K562 (cell line): Measurements from ENCODE around the gene SMAD3. TPM values are rescaled to one million over a fixed set of nuclear protein-coding genes. Genes with fewer than 3 reads are reported as not detected.
A peak's percentile ranks its signal among the peaks of the same experiment; 100 is the strongest.

Experiments used
- E2F3 ChIP-seq: fragments of 250-450 bp; sonication (Bioruptor Pico); IDR thresholded peaks from 2 replicates; pipeline ENCODE4 v1.4.0; 2020; ENCODE audit warnings: mild to moderate bottlenecking
- ERF ChIP-seq: fragments of 450-650 bp; formaldehyde crosslinking; IDR thresholded peaks from 2 replicates; pipeline ENCODE4 v1.4.0; 2020; ENCODE audit warnings: mild to moderate bottlenecking, mixed read lengths
- HCFC1 ChIP-seq: IDR thresholded peaks from 2 replicates; pipeline ENCODE4 v1.6.1; 2012; ENCODE audit warnings: low read depth, low read length, improper control_type of control experiment
- NFXL1 ChIP-seq: fragments of 450-650 bp; formaldehyde crosslinking; IDR thresholded peaks from 2 replicates; pipeline ENCODE4 v1.4.0; 2021; ENCODE audit warnings: mild to moderate bottlenecking
- POU5F1 ChIP-seq: fragments of 150-350 bp; IDR thresholded peaks from 2 replicates; pipeline ENCODE4 v1.6.1; 2014; ENCODE audit warnings: borderline replicate concordance, low read length, low read depth, mild to moderate bottlenecking; ENCODE audit not compliant: partially characterized antibody
- RBBP5 ChIP-seq: fragments of 200-600 bp; sonication (generic); IDR thresholded peaks from 2 replicates; pipeline ENCODE4 v1.6.1; 2012; ENCODE audit warnings: borderline replicate concordance, mild to moderate bottlenecking, low read length, control low read depth, inconsistent platforms; ENCODE audit not compliant: insufficient read depth, poor library complexity, severe bottlenecking
- SIN3A ChIP-seq, 2 experiments: fragments of 150-350 bp in 1 of 2; IDR thresholded peaks; 2 replicates each; pipeline ENCODE4 v1.6.1; 2011 to 2016; ENCODE audit warnings: borderline replicate concordance in 2 of 2, low read depth in 2 of 2, low read length in 2 of 2, mild to moderate bottlenecking in 2 of 2, moderate library complexity in 2 of 2; ENCODE audit not compliant: control insufficient read depth in 1 of 2
- SIX5 ChIP-seq, 2 experiments: IDR thresholded peaks; 2 replicates each; pipeline ENCODE4 v1.6.1; 2011; ENCODE audit warnings: low read length in 2 of 2, borderline replicate concordance in 1 of 2, low read depth in 1 of 2, mild to moderate bottlenecking in 1 of 2, moderate library complexity in 1 of 2; ENCODE audit not compliant: insufficient read depth in 1 of 2
- TAF1 ChIP-seq: IDR thresholded peaks from 2 replicates; pipeline ENCODE4 v1.6.1; 2011; ENCODE audit warnings: mild to moderate bottlenecking, low read length, moderate library complexity; ENCODE audit not compliant: insufficient read depth, control insufficient read depth, severe bottlenecking; ENCODE audit errors: extremely low read depth
- ZNF197 ChIP-seq: fragments of 200-800 bp; sonication (Bioruptor generic); IDR thresholded peaks from 2 replicates; pipeline ENCODE4 v1.6.1; 2016; ENCODE audit warnings: low read depth, missing genetic modification characterization, missing compliant biosample characterization
- polyA plus RNA-seq, 8 experiments: library from polyadenylated mRNA; depleted of rRNA in 4 of 8; stranded (reverse) in 5 of 8; unstranded in 3 of 8; fragments of >200 nt; fragmentation: Nextera tagmentation in 2 of 8; fragmentation: Illumina TruSeq in 1 of 8; extraction: Ambion mirVana in 2 of 8; extraction: Trizol in 1 of 8; gene quantifications; 2 replicates each; pipeline versions ENCODE4 v1.2.1 to v1.2.3, GENCODE V29; 2011 to 2014; ENCODE audit warnings: inconsistent platforms in 1 of 8, missing spikeins in 1 of 8
- total RNA-seq, 7 experiments: library from RNA; depleted of rRNA in 6 of 7; stranded (reverse); fragments of >200 nt in 6 of 7; fragmentation: Illumina TruSeq in 2 of 7; extraction: Trizol in 2 of 7; gene quantifications; 2 replicates each; pipeline versions ENCODE4 v1.2.1 to v1.2.3, GENCODE V29; 2011 to 2021; ENCODE audit warnings: low replicate concordance in 1 of 7
- TF ChIP-seq, protein P1 (sequence below): fragments of 450-650 bp; IDR thresholded peaks from 2 replicates; pipeline ENCODE4 v1.6.1; 2016; ENCODE audit warnings: mild to moderate bottlenecking, moderate library complexity
- TF ChIP-seq, protein P2 (sequence below): fragments of 200-800 bp; sonication (Bioruptor generic); IDR thresholded peaks from 2 replicates; pipeline ENCODE4 v1.6.1; 2017; ENCODE audit warnings: missing genetic modification characterization, missing compliant biosample characterization

Gene SMAD3
- total and polyA plus RNA-seq, 9 of the 15 experiments (the other 6 are each of a cell fraction or from before 2014, with no cell fraction given): 4.3 to 39.2 (median 11.1) TPM

DNA sequence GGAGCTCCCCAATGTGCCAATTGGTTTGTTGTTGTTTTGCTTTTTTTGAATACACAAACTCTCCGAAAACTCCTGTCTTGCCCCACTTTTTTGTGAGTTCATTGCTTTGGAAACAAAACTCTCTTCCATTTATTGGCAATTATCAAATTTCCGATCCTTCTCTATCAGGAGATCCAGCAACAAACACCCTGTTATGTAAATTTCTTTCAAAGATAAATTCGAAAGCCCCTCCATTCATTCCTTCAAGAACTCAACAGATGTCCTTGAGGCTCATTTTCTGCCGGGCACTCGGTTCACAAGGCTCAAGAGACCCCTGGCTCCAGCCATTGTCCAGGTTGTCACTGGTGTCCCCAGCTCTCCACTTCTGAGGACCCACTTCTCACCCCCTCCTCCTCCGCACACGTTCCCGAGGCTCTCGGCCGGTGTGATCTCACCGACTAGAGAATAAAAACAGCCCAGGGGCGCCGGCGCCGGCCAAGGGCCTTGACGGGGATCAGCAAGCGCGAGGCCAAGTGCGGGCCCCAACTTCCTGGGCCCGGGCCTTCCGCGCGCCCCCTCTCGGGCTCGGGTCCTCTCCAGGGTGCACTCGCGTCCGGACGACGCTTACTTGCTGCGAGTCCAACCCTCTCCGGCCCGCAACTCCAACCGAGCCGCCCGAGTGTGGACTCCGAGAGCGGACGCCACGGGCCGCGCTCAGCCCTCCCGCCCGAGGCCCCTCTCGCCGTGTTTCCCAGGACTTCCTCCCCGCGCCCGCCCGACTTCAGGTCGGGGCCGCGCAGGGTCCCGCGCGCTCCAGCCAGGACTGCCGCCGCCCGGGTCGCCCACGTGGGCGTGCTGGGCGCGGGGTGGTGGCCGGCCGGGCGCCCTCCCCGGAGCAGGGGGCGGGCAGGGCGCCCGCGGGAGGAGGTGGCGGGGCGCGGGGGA, 533 bp upstream of the SMAD3 start (continued):
- TF ChIP-seq POU5F1 (no peak), SIN3A (IDR thresholded peaks at IDR 0.05; ENCODE audit: borderline replicate concordance in 2 of 2, control insufficient read depth in 1 of 2, low read depth in 2 of 2, low read length in 2 of 2) (0 out of 4 replicates have a peak, but pooled peaks of 1 of the 2 experiments have one; percentile 20), HCFC1 (0 out of 2 replicates have a peak, but pooled peaks have one; percentile 14), E2F3 (CRISPR knock-in tag) (peak; percentile 66; the same call in 1 of the 2 replicates), ERF (CRISPR knock-in tag) (0 out of 2 replicates have a peak, but pooled peaks have one; percentile 31), NFXL1 (no peak), SIX5 (IDR thresholded peaks at IDR 0.05; ENCODE audit: borderline replicate concordance in 1 of 2, insufficient read depth in 1 of 2, low read depth in 1 of 2, low read length in 2 of 2) (no peak), TAF1 (peak; percentile 31), ZNF197 (CRISPR knock-in tag) (peak; percentile 46; the same call in 1 of the 2 replicates), RBBP5 (peak; percentile 14)
- TF ChIP-seq, protein P1, sequence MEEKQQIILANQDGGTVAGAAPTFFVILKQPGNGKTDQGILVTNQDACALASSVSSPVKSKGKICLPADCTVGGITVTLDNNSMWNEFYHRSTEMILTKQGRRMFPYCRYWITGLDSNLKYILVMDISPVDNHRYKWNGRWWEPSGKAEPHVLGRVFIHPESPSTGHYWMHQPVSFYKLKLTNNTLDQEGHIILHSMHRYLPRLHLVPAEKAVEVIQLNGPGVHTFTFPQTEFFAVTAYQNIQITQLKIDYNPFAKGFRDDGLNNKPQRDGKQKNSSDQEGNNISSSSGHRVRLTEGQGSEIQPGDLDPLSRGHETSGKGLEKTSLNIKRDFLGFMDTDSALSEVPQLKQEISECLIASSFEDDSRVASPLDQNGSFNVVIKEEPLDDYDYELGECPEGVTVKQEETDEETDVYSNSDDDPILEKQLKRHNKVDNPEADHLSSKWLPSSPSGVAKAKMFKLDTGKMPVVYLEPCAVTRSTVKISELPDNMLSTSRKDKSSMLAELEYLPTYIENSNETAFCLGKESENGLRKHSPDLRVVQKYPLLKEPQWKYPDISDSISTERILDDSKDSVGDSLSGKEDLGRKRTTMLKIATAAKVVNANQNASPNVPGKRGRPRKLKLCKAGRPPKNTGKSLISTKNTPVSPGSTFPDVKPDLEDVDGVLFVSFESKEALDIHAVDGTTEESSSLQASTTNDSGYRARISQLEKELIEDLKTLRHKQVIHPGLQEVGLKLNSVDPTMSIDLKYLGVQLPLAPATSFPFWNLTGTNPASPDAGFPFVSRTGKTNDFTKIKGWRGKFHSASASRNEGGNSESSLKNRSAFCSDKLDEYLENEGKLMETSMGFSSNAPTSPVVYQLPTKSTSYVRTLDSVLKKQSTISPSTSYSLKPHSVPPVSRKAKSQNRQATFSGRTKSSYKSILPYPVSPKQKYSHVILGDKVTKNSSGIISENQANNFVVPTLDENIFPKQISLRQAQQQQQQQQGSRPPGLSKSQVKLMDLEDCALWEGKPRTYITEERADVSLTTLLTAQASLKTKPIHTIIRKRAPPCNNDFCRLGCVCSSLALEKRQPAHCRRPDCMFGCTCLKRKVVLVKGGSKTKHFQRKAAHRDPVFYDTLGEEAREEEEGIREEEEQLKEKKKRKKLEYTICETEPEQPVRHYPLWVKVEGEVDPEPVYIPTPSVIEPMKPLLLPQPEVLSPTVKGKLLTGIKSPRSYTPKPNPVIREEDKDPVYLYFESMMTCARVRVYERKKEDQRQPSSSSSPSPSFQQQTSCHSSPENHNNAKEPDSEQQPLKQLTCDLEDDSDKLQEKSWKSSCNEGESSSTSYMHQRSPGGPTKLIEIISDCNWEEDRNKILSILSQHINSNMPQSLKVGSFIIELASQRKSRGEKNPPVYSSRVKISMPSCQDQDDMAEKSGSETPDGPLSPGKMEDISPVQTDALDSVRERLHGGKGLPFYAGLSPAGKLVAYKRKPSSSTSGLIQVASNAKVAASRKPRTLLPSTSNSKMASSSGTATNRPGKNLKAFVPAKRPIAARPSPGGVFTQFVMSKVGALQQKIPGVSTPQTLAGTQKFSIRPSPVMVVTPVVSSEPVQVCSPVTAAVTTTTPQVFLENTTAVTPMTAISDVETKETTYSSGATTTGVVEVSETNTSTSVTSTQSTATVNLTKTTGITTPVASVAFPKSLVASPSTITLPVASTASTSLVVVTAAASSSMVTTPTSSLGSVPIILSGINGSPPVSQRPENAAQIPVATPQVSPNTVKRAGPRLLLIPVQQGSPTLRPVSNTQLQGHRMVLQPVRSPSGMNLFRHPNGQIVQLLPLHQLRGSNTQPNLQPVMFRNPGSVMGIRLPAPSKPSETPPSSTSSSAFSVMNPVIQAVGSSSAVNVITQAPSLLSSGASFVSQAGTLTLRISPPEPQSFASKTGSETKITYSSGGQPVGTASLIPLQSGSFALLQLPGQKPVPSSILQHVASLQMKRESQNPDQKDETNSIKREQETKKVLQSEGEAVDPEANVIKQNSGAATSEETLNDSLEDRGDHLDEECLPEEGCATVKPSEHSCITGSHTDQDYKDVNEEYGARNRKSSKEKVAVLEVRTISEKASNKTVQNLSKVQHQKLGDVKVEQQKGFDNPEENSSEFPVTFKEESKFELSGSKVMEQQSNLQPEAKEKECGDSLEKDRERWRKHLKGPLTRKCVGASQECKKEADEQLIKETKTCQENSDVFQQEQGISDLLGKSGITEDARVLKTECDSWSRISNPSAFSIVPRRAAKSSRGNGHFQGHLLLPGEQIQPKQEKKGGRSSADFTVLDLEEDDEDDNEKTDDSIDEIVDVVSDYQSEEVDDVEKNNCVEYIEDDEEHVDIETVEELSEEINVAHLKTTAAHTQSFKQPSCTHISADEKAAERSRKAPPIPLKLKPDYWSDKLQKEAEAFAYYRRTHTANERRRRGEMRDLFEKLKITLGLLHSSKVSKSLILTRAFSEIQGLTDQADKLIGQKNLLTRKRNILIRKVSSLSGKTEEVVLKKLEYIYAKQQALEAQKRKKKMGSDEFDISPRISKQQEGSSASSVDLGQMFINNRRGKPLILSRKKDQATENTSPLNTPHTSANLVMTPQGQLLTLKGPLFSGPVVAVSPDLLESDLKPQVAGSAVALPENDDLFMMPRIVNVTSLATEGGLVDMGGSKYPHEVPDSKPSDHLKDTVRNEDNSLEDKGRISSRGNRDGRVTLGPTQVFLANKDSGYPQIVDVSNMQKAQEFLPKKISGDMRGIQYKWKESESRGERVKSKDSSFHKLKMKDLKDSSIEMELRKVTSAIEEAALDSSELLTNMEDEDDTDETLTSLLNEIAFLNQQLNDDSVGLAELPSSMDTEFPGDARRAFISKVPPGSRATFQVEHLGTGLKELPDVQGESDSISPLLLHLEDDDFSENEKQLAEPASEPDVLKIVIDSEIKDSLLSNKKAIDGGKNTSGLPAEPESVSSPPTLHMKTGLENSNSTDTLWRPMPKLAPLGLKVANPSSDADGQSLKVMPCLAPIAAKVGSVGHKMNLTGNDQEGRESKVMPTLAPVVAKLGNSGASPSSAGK: peak; percentile 82
- TF ChIP-seq, protein P2, sequence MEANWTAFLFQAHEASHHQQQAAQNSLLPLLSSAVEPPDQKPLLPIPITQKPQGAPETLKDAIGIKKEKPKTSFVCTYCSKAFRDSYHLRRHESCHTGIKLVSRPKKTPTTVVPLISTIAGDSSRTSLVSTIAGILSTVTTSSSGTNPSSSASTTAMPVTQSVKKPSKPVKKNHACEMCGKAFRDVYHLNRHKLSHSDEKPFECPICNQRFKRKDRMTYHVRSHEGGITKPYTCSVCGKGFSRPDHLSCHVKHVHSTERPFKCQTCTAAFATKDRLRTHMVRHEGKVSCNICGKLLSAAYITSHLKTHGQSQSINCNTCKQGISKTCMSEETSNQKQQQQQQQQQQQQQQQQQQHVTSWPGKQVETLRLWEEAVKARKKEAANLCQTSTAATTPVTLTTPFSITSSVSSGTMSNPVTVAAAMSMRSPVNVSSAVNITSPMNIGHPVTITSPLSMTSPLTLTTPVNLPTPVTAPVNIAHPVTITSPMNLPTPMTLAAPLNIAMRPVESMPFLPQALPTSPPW: peak; percentile 97
